ENCODE data around the gene LRFN2.

LRFN2 gene

DNA sequence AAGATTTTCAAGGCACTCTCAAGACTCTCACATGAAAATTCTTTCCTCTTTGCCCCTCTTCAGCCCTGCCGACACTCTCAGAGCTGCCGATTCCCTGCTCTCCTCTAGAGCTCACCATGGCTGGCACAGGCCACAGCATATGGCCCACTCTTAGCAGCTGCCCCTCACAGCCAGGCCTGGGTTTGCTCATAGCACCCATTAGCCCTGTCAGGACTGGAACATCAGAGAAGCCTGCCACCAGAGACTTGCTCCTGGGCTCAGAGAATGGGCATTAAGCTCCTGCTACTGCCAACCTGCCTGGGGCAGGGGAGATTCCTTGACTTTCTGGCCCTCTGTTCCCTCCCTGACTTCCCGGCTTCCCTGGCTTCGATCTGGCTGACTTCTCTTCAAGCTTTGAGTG is 96.7 kb downstream of the LRFN2 start:
- Histone ChIP-seq H3K36me3 (ENCODE audit: insufficient read depth, low read length) (no peaks in the 10 kb centered on the region), H3K4me1 (ENCODE audit: insufficient read depth, low read length) (no peaks in the 10 kb centered on the region), H3K9me3 (ENCODE audit: insufficient read depth, low read depth, low read length) (no peaks in the 10 kb centered on the region), H3K27ac (ENCODE audit: low read depth, low read length) (no peak overlapping the region), H3K9ac (ENCODE audit: low read depth, low read length) (no peak overlapping the region), H3K27me3 (ENCODE audit: insufficient read depth, low read length) (no peaks in the 10 kb centered on the region), H3K4me3 (ENCODE audit: low read length) (no peak overlapping the region)
- WGBS: 93% methylated on average over 4 of the region's 4 CpGs

- Histone ChIP-seq H3K27ac (ENCODE audit: low read depth, low read length) (no peak overlapping the region), H3K27me3 (ENCODE audit: insufficient read depth, low read length) (no peaks in the 10 kb centered on the region), H3K36me3 (ENCODE audit: insufficient read depth, low read length) (no peaks in the 10 kb centered on the region), H3K4me1 (ENCODE audit: insufficient read depth, low read length) (no peaks in the 10 kb centered on the region), H3K4me3 (ENCODE audit: low read length) (no peak overlapping the region), H3K9me3 (ENCODE audit: insufficient read depth, low read depth, low read length) (no peaks in the 10 kb centered on the region), H3K9ac (ENCODE audit: low read depth, low read length) (no peak overlapping the region)
- WGBS: 93% methylated on average over 9 of the region's 9 CpGs
Measured at GRCh38 chr6:40489798-40490197, 97.4 kb downstream of the LRFN2 start.

DNA sequence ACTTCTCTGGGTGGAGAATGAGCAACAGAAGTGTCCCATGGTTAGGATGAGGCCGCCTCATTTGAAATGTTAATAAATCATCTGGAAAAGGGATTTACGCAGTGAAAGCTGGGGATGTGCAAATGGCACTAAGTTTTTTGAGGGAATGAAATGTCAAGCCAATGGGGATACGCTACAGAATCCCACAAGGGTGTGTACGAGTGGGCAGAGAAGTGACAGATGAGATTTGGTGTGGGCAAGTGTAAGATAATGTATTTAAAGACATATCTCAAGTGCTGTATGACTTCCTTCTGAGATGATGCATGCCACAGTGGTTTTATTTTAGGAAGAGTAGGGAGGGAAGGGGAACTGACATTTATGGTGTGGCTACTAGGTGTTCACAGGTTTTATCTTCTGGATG is 100.6 kb downstream of the LRFN2 start:
- WGBS: 91% methylated on average over 4 of the region's 4 CpGs
- H3K9ac ChIP-seq (ENCODE audit: low read depth, low read length): no peak overlapping the region
- H3K4me3 ChIP-seq (ENCODE audit: low read length): no peak overlapping the region
- no peaks in the 10 kb centered on the region for H3K36me3 ChIP-seq (ENCODE audit: insufficient read depth, low read length)
- H3K9me3 ChIP-seq (ENCODE audit: insufficient read depth, low read depth, low read length): no peaks in the 10 kb centered on the region
- no peaks in the 10 kb centered on the region for H3K27me3 ChIP-seq (ENCODE audit: insufficient read depth, low read length)
- H3K4me1 ChIP-seq (ENCODE audit: insufficient read depth, low read length): no peaks in the 10 kb centered on the region
- H3K27ac ChIP-seq (ENCODE audit: low read depth, low read length): no peak overlapping the region

- H3K27me3 ChIP-seq (ENCODE audit: insufficient read depth, low read length): no peaks in the 10 kb centered on the region
- H3K4me3 ChIP-seq (ENCODE audit: low read length): no peak overlapping the region
- no peaks in the 10 kb centered on the region for H3K9me3 ChIP-seq (ENCODE audit: insufficient read depth, low read depth, low read length)
- H3K9ac ChIP-seq (ENCODE audit: low read depth, low read length): no peak overlapping the region
- H3K27ac ChIP-seq (ENCODE audit: low read depth, low read length): no peak overlapping the region
- H3K36me3 ChIP-seq (ENCODE audit: insufficient read depth, low read length): no peaks in the 10 kb centered on the region
- no peaks in the 10 kb centered on the region for H3K4me1 ChIP-seq (ENCODE audit: insufficient read depth, low read length)
- WGBS: 93% methylated on average over 2 of the region's 2 CpGs
Measured at GRCh38 chr6:40485795-40486194, 101.4 kb downstream of the LRFN2 start.

GRCh38 chr6:40485300-40485699 is 101.9 kb downstream of the LRFN2 start:
- no peak overlapping the region for H3K9ac ChIP-seq (ENCODE audit: low read depth, low read length)
- H3K27me3 ChIP-seq (ENCODE audit: insufficient read depth, low read length): no peaks in the 10 kb centered on the region
- H3K4me1 ChIP-seq (ENCODE audit: insufficient read depth, low read length): no peaks in the 10 kb centered on the region
- no peaks in the 10 kb centered on the region for H3K36me3 ChIP-seq (ENCODE audit: insufficient read depth, low read length)
- H3K4me3 ChIP-seq (ENCODE audit: low read length): no peak overlapping the region
- 84% methylated on average over 2 of the region's 2 CpGs for WGBS
- no peak overlapping the region for H3K27ac ChIP-seq (ENCODE audit: low read depth, low read length)
- no peaks in the 10 kb centered on the region for H3K9me3 ChIP-seq (ENCODE audit: insufficient read depth, low read depth, low read length)

DNA sequence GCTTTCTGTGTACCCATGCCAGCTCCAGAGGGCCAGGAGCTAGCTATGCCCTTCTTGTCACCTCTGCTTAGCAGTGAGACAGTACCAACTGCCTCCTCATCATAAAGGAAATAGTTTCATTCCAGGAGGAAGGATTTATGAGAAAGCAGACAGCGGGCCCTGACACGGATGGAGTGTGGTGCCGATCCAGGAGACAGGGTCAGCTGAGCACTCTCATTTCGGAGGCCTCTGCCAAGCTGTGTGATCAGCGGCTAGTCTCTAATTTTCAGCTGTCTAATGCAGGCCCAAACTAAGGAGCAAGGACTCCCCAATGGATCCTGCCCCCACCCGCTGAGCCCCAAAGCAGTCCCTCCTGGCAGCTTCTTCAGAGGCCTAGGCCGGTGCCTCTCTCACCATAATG is 103.1 kb downstream of the LRFN2 start:
- Histone ChIP-seq H3K27me3 (ENCODE audit: insufficient read depth, low read length) (no peaks in the 10 kb centered on the region), H3K36me3 (ENCODE audit: insufficient read depth, low read length) (no peaks in the 10 kb centered on the region), H3K27ac (ENCODE audit: low read depth, low read length) (no peak overlapping the region), H3K4me3 (ENCODE audit: low read length) (no peak overlapping the region), H3K9ac (ENCODE audit: low read depth, low read length) (no peak overlapping the region), H3K9me3 (ENCODE audit: insufficient read depth, low read depth, low read length) (no peaks in the 10 kb centered on the region), H3K4me1 (ENCODE audit: insufficient read depth, low read length) (no peaks in the 10 kb centered on the region)
- whole genome bisulfite sequencing: 93% methylated on average over 7 of the region's 7 CpGs

DNA sequence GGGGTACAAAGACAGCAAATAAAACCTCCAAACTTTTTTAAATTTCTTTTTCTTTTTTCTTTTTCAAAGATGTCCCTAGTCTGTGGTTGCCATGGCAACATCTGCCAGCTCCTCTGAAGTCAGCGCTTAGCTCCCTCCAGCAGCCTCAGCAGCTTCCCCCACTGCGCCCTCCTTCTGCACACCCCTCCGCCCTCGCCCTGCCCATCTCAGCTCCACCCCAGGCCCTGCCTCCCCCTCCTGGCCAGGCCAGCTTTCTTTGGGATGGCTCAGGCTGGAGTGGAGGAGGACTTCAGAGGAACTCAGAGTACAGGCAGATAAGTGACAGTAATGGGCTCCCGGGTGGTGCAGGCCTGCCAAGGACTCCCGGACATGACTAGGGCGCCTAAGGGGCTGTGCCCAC is 104.6 kb downstream of the LRFN2 start:
- Histone ChIP-seq H3K9me3 (ENCODE audit: insufficient read depth, low read depth, low read length) (no peaks in the 10 kb centered on the region), H3K4me1 (ENCODE audit: insufficient read depth, low read length) (peaks cover 8% of the 10 kb centered on the region; the same call in 1 of the 2 replicates), H3K9ac (ENCODE audit: low read depth, low read length) (no peak overlapping the region), H3K36me3 (ENCODE audit: insufficient read depth, low read length) (no peaks in the 10 kb centered on the region), H3K27ac (ENCODE audit: low read depth, low read length) (no peak overlapping the region), H3K27me3 (ENCODE audit: insufficient read depth, low read length) (no peaks in the 10 kb centered on the region), H3K4me3 (ENCODE audit: low read length) (no peak overlapping the region)
- 85% methylated on average over 7 of the region's 7 CpGs for WGBS

- H3K36me3 ChIP-seq (ENCODE audit: insufficient read depth, low read length): no peaks in the 10 kb centered on the region
- H3K27ac ChIP-seq (ENCODE audit: low read depth, low read length): no peak overlapping the region
- H3K9ac ChIP-seq (ENCODE audit: low read depth, low read length): no peak overlapping the region
- 100% methylated on average over 2 of the region's 2 CpGs for WGBS
- no peak overlapping the region for H3K4me3 ChIP-seq (ENCODE audit: low read length)
- H3K4me1 ChIP-seq (ENCODE audit: insufficient read depth, low read length): peaks cover 14% of the 10 kb centered on the region; the same call in 1 of the 2 replicates
- H3K9me3 ChIP-seq (ENCODE audit: insufficient read depth, low read depth, low read length): no peaks in the 10 kb centered on the region
- no peaks in the 10 kb centered on the region for H3K27me3 ChIP-seq (ENCODE audit: insufficient read depth, low read length)
Measured at GRCh38 chr6:40480678-40481077, 106.5 kb downstream of the LRFN2 start.

- Histone ChIP-seq H3K36me3 (ENCODE audit: insufficient read depth, low read length) (no peaks in the 10 kb centered on the region), H3K27me3 (ENCODE audit: insufficient read depth, low read length) (no peaks in the 10 kb centered on the region), H3K4me1 (ENCODE audit: insufficient read depth, low read length) (peaks cover 14% of the 10 kb centered on the region; the same call in 1 of the 2 replicates), H3K27ac (ENCODE audit: low read depth, low read length) (no peak overlapping the region), H3K9me3 (ENCODE audit: insufficient read depth, low read depth, low read length) (no peaks in the 10 kb centered on the region), H3K9ac (ENCODE audit: low read depth, low read length) (no peak overlapping the region), H3K4me3 (ENCODE audit: low read length) (no peak overlapping the region)
- WGBS: 93% methylated on average over 7 of the region's 7 CpGs
Measured at GRCh38 chr6:40479706-40480105, 107.5 kb downstream of the LRFN2 start.

- H3K9me3 ChIP-seq (ENCODE audit: insufficient read depth, low read depth, low read length): no peaks in the 10 kb centered on the region
- H3K27me3 ChIP-seq (ENCODE audit: insufficient read depth, low read length): no peaks in the 10 kb centered on the region
- H3K27ac ChIP-seq (ENCODE audit: low read depth, low read length): no peak overlapping the region
- H3K9ac ChIP-seq (ENCODE audit: low read depth, low read length): no peak overlapping the region
- no peaks in the 10 kb centered on the region for H3K36me3 ChIP-seq (ENCODE audit: insufficient read depth, low read length)
- WGBS: 39% methylated on average over 19 of the region's 19 CpGs
- no peak overlapping the region for H3K4me3 ChIP-seq (ENCODE audit: low read length)
- peaks cover 14% of the 10 kb centered on the region; the same call in 1 of the 2 replicates for H3K4me1 ChIP-seq (ENCODE audit: insufficient read depth, low read length)
Measured at GRCh38 chr6:40477246-40478126, 109.7 kb downstream of the LRFN2 start.

GRCh38 chr6:40476673-40477072 is 110.5 kb downstream of the LRFN2 start:
- Histone ChIP-seq H3K27ac (ENCODE audit: low read depth, low read length) (no peak overlapping the region), H3K36me3 (ENCODE audit: insufficient read depth, low read length) (no peaks in the 10 kb centered on the region), H3K4me1 (ENCODE audit: insufficient read depth, low read length) (peaks cover 14% of the 10 kb centered on the region; the same call in 1 of the 2 replicates), H3K9ac (ENCODE audit: low read depth, low read length) (no peak overlapping the region), H3K9me3 (ENCODE audit: insufficient read depth, low read depth, low read length) (no peaks in the 10 kb centered on the region), H3K27me3 (ENCODE audit: insufficient read depth, low read length) (no peaks in the 10 kb centered on the region), H3K4me3 (ENCODE audit: low read length) (no peak overlapping the region)
- WGBS: 96% methylated on average over 6 of the region's 6 CpGs
